GM18870 (cell line): ENCODE results near the gene SORBS2.

ENCODE experiments used
- ATAC-seq: cut with Tn5 transposase; IDR thresholded peaks from one replicate; pipeline ENCODE4 v1.9.1; 2021; ENCODE audit warnings: moderate library complexity; ENCODE audit not compliant: unreplicated experiment

Gene SORBS2

DNA sequence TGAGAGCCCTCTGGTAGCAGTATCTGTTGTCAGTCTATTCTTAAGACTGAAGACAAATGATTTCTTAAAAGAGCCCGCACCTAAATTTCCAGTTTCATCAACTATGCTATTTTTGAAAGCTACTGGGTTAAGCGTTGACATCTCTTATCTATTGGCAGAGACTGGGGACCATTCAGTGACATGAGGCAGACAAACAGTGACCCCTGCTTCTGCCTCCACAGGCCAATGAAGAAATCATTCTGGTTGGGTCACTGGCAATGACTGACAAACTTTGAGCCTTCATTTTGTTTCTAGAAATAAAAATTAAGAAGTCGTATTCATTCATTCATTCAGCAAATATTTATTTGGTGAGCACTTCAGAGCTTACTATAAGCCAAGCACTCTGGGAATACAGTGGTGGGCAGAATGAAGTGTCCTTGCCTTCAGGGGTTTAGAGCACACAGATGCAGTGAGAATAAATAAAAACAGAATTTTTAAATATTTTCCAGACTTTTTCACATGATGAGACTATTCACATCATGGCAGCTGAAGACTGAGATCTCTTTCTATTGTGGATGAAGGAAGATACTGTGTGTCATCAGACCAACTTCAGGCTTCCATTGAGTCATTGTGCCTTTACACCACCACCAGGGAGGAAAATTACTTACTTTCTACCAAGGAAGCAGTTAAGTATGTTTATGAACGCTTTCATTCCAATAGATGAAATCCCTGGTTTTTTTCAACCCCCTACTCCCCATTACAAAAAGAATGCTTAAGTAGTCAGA lies 36.0 kb downstream of the SORBS2 start:
- no peak for ATAC-seq

DNA sequence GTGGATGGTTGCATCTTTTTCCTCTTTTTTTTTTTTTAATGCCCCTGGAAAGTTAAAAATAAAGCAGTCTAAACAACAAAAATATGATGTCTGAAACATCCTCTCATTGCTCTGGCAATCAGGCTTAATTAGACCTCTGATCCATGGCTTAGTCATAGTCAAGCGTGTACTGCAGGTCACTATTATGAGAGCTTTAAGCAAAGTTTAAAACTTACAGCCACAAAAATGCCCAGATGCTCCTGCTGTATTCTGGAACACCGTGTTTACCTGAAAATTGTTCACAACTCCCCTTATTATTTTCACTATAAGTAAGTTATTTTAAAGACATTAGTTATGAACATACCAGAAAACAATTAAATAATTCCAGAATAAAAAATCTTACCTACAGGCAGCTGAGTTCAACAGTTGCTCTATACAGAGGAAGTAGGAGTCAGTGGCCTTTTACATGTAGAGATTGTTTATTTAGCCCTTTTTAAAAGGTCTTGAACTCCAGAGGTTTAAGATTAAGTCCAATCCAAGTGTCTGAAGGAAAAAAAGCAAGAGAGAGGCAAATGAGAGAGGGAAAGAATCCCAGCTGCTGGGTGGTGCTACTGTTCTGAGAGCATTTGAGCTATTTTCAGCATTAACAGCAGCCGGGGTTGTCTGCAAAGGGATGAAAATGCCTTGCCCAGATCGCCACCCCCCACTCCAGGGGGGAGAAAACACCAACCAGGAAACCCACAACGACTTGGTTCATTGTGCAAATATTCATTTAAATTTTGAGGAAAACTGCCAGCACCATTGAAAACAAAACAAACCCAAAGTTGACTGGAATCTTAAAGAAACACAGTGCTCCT lies 36.9 kb downstream of the SORBS2 start:
- ATAC-seq: no peak

DNA sequence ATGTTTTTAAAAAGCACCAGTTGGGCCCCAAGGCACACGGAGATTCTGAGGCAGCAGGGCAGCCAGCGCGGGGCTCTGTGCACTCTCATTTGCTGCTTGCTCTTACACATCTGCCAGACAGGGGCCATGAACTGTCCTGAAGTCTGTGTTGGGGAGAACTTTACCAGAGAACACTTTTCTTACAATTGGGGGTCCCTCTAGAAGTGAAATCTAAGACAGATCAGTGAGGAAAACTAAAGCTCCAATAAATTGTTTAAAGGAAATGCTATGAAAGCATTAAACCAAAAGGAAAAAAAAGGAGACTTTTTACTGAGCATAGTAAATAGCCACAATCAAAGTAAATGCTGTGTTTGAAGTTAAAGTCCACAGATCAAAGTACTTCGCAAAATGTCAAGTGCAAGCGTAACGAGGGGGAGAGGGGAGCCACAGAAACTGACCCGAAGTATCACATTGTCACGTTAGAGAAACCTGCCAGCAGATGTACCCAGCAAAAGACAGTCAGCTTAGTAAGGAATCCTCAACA lies 37.8 kb downstream of the SORBS2 start:
- no peak for ATAC-seq

DNA sequence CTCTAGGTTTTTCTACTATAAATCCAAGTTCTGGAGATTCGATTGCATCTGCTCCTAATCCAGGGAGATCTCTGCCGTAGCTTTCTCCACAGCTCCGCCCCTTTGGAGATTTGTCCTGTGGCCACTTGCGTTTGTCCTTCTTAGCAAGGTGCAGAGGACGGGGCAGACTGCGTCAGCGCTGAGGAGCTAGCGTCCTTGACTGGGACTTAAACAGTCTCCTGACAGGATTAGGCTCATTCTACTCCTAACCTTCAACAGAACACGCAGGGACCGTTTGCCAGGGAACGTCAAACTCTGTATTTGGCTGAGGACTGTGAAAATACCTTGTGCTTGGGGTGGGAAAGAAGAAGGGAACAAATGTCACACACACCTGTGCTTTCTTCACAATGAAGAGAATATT lies 38.6 kb downstream of the SORBS2 start:
- ATAC-seq: no peak

DNA sequence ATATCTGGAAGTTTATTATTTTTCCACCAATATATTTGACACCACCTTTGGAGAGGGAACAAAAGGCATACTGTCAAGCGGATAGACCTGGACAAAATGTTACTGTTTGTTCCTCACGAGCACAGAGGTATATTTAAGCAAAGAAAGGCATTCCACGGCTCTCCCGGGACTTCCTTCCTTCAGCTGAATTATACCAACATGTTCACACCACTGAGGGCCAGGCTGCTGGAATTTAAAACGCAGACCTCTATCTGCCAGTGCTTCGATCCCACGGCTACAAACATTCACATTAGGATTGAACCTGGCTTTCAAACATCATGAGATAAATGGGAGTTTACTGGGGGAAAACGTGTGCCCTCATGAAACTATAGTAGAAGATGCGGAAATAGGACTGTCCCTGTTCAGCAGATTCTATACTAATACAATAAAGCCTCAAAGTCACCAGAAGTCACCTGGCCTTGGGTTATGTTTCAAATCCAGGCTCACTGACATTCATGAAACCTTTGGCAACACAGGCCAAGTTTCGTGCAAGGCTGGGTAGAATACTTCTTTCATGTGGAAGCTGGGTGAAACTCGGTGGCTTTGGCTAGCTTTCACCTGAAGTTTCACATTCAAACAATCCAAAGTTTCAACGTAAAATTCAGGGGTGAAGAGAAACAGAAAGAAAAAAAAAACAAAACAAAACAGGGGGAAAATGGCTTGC lies 39.5 kb downstream of the SORBS2 start:
- no peak for ATAC-seq

DNA sequence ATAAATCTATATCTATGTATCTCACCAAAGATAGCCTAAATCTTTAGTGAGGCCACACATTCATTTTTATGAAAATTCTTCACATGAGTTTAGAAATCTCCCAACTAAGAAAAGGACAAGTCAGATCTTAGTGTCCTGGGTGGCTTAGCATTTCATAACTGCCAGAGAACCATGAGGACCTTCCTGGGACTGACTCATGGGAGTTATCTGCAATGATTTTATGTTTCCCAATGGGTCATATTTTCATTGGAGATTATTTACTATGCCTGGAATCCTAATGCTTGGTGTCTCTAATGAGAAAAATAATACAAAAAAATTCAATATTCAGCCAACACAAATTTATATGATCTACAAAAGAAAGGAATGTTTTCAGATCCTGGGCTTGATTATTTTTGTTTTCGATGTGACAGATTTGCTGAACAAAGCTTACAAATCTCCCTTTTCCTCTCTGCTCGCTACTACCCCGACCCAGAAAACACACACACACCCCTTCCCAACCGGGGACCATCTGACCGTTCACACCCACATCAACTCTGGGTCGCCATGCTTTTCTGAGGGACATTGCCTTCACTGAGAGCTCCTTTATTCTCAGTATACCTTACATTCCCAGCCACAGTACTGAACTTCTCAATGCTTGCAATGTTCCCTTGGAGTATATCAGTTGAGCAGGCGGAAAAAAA lies 40.1 kb downstream of the SORBS2 start:
- ATAC-seq: no peak

DNA sequence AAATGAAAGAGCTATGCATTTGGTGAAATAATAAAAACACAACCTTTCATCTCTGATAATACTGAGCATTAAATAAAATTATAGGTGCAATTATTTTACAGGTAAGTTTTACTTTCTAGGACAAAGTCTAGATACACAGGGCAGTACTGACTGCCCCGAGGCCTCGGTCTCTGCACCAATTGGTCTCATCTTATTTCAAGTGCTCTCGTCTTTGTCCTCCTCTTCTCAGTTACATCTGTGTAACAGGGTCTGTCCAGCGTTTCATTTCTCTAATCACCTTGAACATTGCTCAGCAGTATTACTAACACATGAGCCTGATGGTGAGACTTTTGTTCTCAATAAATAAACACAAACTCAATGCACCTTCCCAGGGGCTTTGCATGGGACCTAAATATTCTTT lies 44.5 kb downstream of the SORBS2 start:
- no peak for ATAC-seq

DNA sequence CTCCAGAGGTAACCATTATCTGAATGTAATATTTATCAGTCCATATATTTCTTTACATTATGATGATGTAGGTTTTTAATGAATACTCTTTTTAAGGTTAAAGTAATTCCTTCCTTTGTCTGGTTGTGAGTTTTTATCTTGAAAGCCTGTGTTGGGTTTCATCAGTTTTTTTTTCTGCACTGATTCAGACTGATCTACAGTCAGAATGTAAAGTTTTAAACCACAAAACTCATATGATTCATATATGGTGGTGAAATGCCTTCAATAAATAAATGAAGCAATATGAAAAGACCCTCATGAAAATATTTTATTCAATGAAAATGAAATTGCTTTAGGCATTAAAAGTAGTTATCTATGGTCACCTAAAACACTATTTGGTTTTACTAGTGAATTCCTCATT lies 47.1 kb downstream of the SORBS2 start:
- no peak for ATAC-seq

DNA sequence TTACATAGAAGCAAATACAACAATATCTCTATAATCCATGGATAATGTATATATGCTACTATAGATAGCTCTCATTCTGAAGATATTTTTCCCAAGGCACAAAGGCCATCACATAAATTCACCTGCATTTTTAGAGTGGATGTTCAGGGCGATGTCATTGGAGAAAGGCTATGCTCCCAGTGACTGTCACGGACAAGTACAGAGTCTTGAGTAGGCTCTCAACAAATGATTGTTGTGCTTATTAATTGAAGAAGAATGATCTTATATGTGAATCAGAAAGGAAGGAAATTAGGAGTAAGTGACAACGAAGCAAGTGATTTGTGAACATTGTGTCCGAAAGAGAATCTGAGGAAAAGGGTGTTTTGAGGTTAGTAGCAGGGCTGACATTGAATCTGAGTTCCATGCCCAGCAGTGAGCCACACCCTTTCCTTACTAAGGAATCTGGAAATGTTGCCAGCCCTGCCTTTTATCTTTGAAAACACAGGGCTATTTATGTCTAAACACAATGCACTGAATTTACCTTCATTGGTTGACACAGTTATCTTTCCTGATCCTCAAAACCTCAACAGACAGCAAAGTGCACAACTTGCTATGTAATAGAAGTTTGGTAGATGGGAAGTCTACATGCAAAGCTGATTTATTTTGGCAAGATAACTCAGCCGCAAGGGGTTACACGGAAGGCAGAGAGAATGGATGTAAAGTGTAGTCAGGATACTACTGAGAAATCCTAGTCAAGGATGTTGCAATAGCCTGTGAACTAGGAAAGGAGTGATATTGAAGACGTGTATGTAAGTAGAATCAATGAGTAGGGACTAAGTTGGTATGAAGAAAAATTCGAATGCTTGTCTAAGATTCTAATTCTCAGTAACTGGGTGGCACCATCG lies 50.4 kb downstream of the SORBS2 start:
- no peak for ATAC-seq

DNA sequence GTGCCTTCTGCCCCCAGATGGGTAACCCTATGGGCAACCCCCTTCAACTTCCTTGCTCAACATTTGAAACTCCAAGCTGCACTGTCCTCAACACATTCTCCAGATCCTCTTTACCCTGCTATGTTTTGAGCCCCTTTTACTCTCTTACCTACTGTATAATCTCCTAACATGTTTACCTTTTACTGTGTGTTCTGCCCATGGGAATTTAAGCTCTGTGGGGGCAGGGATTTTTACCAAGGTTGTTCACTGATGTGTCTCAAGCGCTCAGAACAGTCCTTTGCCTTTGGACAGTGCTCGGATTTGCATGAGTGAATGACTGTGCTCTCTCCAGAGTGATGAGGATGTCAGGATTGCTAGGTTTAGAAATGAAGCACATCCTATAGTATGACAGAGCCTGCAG lies 53.2 kb downstream of the SORBS2 start:
- ATAC-seq: no peak

DNA sequence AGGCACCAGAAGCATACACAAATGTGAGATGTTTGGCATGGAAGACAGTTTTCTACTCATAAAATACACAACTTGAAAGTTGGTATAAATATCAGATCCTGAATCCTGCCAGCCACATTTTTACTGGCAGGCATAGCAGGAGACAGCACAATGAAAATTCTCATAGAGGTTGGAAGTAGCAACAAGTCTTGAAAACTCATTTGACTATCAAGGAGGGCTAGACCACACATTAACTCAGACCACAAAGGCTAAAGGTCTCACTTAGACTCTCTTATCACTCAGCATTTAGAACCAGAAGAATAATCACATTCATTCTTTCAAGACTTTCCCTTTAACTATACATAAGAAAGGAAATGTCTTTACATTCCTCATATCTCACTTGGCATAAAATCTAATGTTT lies 56.5 kb downstream of the SORBS2 start:
- no peak for ATAC-seq

DNA sequence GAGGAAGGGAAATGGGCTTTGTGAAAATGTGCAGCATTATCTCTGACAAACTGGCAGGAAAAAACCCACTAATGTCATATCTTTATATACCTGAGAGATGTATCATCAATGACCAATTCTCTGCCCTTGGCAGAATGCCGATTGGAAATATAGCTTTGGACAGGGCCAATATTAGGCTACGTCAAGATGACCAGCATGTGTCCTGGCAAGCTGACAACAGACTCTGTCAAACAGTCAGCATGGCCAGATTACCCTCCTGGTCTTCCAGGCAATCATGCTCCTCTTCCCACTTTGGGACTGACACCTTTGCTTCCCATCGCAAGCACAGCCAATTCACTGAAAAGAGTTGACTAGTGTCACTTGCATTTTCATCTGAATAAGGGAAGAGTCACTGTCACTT lies 57.0 kb downstream of the SORBS2 start:
- ATAC-seq: no peak

DNA sequence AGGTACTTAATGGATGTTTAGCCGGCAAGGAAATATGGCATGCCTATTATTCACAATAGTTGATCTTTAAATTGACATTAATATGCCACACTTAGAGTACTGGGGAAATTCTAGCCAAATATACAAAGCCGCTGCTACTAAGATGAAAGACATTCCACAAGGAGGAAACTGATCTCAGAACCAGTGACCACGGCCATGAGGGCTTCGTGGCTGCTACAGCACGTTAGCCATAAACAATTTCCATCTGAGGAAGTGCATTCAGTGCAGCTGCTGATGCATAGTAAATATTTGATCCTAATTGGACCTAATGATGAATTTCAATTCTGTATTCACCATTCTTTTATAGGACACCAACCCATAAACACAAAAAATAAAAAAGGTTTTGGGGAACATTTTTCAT lies 59.1 kb downstream of the SORBS2 start:
- ATAC-seq: no peak

DNA sequence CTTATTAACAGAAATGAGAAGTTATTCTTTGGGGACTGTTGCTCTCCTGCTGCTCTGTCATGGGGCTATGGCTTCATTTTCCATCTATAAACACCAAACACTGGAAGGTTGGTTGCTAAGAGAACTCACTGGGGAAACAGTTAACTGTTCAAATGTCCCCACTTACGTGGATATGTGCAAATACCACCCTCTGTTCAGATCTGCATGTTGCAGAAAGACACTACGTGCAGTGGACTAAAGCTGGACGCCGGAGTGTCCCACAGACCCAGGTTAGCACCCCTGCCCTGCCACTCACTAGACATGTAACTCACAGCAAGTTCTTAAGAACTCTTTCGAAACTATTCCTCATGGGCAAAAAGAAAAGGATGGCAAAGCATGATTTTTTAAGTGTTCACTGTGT lies 62.1 kb downstream of the SORBS2 start:
- no peak for ATAC-seq

DNA sequence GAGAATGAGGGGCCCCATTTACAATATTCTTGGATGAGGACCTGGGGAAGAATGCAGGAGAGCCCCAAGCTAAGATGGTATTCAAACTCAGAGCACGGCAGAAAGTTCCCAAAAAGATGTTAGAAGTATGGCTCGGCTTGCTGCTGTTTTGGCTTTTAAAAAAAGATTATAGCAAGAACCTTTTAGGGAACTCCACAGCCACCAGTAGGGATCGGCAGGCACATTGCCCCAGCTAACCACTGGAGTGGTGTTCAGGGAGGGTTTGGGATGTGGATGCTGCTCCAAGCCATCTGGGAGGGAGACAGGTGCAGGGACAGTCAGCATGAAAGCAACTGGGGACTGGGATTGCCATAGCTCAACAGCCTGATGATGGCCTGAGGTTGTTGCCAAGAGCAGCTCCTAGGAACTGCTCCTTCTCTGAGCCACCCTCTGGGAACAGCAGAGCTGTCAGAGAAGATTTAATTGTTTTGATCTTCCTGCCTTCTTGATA lies 63.0 kb downstream of the SORBS2 start:
- ATAC-seq: no peak

DNA sequence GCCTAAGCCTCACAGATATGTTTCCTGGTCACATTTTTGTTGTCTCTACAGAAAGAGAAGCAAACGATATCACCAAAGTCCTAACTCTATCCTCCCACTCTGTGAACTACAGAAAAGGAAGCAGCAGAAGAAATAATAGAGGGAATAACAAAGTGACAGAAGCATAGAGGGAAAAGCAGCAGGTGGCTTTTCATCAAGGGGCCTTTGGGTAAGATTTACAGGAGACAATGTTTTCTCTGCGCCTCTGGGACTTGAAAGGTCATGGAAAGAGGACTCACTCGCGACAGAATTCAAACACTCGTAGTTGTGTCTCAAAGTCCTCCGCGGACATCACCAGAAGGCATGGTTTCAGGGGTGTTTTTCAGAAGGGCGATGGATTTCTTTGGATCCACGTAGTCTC lies 66.1 kb downstream of the SORBS2 start:
- ATAC-seq: no peak

DNA sequence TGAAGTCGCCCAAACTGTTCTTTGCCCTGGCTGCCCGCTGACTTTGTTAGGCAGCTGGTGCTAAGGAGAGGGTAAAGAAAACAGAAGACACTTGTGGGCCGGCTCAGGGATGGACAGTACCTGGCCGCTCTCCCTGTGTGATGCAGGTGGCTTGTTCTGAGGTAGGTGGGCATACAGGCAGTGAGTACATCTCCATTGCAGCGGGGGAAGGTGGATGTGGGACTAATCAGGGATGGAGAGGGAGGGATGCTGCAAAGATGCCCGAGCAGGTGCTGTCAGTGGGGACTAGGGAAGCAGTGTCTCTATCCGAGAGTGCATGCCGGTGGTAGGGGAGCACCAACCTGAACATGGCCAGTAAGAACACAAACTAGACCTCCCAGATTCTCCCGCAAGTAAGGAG lies 67.0 kb downstream of the SORBS2 start:
- ATAC-seq: no peak

DNA sequence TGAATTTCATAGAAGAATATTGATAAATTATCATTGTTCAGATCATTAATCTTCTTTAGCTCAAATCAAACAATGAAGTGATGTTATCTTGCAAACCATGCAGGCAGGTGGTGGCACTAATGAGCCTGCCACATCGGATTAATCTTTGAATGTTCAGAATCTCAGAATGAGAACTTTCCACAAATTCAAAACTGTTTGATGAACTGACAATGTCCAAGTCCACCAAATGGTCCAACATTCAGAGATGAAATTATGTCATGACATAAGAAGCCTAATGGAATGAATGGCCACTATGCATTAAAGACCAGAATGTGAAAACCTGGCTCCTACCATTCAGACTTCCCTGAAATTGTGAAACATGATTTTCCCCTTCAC lies 67.5 kb downstream of the SORBS2 start:
- no peak for ATAC-seq

DNA sequence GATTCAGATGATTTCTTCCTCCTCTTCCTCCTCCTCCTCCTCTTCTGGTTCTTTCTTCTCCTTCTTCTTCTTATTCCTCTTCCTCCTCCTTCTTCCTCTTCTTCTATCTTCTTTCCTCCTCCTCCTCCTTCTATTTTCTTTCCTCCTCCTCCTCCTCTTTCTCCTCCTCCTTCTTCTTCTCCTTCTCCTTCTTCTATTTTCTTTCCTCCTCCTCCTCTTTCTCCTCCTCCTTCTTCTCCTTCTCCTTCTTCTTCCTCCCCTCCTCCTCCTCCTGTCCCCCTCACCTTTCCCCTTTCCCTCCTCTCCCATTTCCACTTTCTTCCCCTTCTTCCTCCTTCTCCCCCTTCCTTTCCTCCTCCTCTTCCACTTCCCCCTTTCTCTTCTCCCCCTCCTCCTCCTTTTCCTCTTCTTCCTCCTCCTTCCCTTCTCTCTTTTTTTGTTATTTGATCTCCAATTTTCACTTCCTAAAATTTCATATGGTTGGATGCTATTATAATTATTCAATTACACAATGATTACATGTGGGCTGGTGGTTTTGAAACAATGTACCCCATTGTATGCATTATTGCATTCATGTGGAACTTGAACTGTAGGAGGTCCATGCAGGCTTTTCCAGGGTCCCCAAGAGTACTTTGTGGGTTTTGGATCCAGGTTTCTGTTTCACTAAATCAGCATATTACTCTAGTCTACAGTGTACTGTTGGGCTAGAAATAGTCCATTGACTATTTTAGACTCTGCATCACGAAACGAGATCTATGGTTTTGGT lies 68.1 kb downstream of the SORBS2 start:
- no peak for ATAC-seq
